Stimulated activated naive B cell treated with anti-CD40 and anti-IgM and Interleukin-4, amounts not matched to agents 10 μg/mL and 1 μg/mL and 100 μg/mL, for 72 hours (primary cell): ENCODE measurements around the gene NTSR1.
A peak's percentile ranks its signal among the peaks of the same experiment; 100 is the strongest.

Experiments used
- ATAC-seq, 2 donors: fragments of 150-1000 bp; cut with Tn5 transposase; replicated peaks; 2 replicates each; pipeline ENCODE4 v1.10.0; 2021; ENCODE audit warnings: moderate library complexity in 1 of 2
- DNase-seq: peaks from one replicate; pipeline ENCODE4 v3.0.0; 2021
- H3K27ac Mint-ChIP-seq: one replicate; pipeline ENCODE4 v1.8.0; 2022; ENCODE audit warnings: mild to moderate bottlenecking, mixed read lengths
- H3K27me3 Mint-ChIP-seq, 2 donors: one replicate each; pipeline ENCODE4 v1.8.0; 2022; ENCODE audit warnings: mixed read lengths in 2 of 2
- H3K36me3 Mint-ChIP-seq, 2 donors: one replicate each; pipeline ENCODE4 v1.8.0; 2022; ENCODE audit warnings: mixed read lengths in 2 of 2, mild to moderate bottlenecking in 1 of 2
- H3K4me1 Mint-ChIP-seq, 2 donors: one replicate each; pipeline ENCODE4 v1.8.0; 2022; ENCODE audit warnings: mixed read lengths in 2 of 2, mild to moderate bottlenecking in 1 of 2
- H3K4me3 Mint-ChIP-seq, 2 donors: one replicate each; pipeline ENCODE4 v1.8.0; 2022; ENCODE audit warnings: mild to moderate bottlenecking in 2 of 2, mixed read lengths in 2 of 2, moderate library complexity in 1 of 2
- H3K9me3 Mint-ChIP-seq, 2 donors: one replicate each; pipeline ENCODE4 v1.8.0; 2022; ENCODE audit warnings: mixed read lengths in 2 of 2, mild to moderate bottlenecking in 1 of 2

The NTSR1 gene

GRCh38 chr20:62784497-62784896 lies 75.9 kb downstream of the NTSR1 start:
- ATAC-seq (no peak), DNase-seq (no peak)
- H3K27me3 Mint-ChIP-seq, result no peaks in the 10 kb centered on the region
- H3K36me3 Mint-ChIP-seq, result no peaks in the 10 kb centered on the region
- no peak overlapping the region for H3K4me3 Mint-ChIP-seq
- no peak overlapping the region for H3K27ac Mint-ChIP-seq
- H3K9me3 Mint-ChIP-seq, result peaks cover 0 to 4% of the 10 kb centered on the region in 2 donors
- peaks cover 6 to 12% of the 10 kb centered on the region in 2 donors for H3K4me1 Mint-ChIP-seq

- Mint-ChIP-seq H3K4me3 (no peak overlapping the region), H3K27me3 (no peaks in the 10 kb centered on the region), H3K36me3 (no peaks in the 10 kb centered on the region), H3K27ac (no peak overlapping the region), H3K9me3 (peaks cover 0 to 4% of the 10 kb centered on the region in 2 donors), H3K4me1 (peaks cover 6 to 12% of the 10 kb centered on the region in 2 donors)
- ATAC-seq (no peak), DNase-seq (no peak)
These were observed 76.8 kb downstream of the NTSR1 start for GRCh38 chr20:62785393-62785792.

- ATAC-seq (no peak), DNase-seq (no peak)
- H3K9me3 Mint-ChIP-seq, result peaks cover 0 to 4% of the 10 kb centered on the region in 2 donors
- no peak overlapping the region for H3K27ac Mint-ChIP-seq
- H3K4me3 Mint-ChIP-seq, result no peak overlapping the region
- no peaks in the 10 kb centered on the region for H3K36me3 Mint-ChIP-seq
- H3K4me1 Mint-ChIP-seq, result peaks cover 7 to 12% of the 10 kb centered on the region in 2 donors
- H3K27me3 Mint-ChIP-seq, result no peaks in the 10 kb centered on the region
These were observed 77.5 kb downstream of the NTSR1 start for GRCh38 chr20:62786157-62786556.

GRCh38 chr20:62787321-62787720 lies 78.7 kb downstream of the NTSR1 start:
- Mint-ChIP-seq H3K4me1 (peaks cover 14 to 17% of the 10 kb centered on the region in 2 donors), H3K9me3 (peaks cover 0 to 4% of the 10 kb centered on the region in 2 donors), H3K27ac (peak overlapping the region; percentile 51), H3K27me3 (no peaks in the 10 kb centered on the region), H3K4me3 (no peak overlapping the region), H3K36me3 (no peaks in the 10 kb centered on the region)
- DNase-seq (no peak), ATAC-seq (no peak)

GRCh38 chr20:62787866-62788265 lies 79.2 kb downstream of the NTSR1 start:
- Mint-ChIP-seq H3K36me3 (no peaks in the 10 kb centered on the region), H3K27me3 (no peaks in the 10 kb centered on the region), H3K4me3 (no peak overlapping the region), H3K27ac (peak overlapping the region; percentile 43), H3K4me1 (peaks cover 15 to 17% of the 10 kb centered on the region in 2 donors), H3K9me3 (peaks cover 0 to 4% of the 10 kb centered on the region in 2 donors)
- ATAC-seq (no peak), DNase-seq (no peak)

GRCh38 chr20:62788607-62789006 lies 80.0 kb downstream of the NTSR1 start:
- no peak overlapping the region for H3K27ac Mint-ChIP-seq

GRCh38 chr20:62790075-62790474 lies 81.4 kb downstream of the NTSR1 start:
- DNase-seq, result no peak

More at GRCh38 chr20:62788607-62789006, 80.0 kb downstream of the NTSR1 start:
- no peaks in the 10 kb centered on the region for H3K36me3 Mint-ChIP-seq
- H3K9me3 Mint-ChIP-seq, result peaks cover 0 to 4% of the 10 kb centered on the region in 2 donors
- DNase-seq (no peak), ATAC-seq (no peak)
- H3K27me3 Mint-ChIP-seq, result no peaks in the 10 kb centered on the region
- H3K4me1 Mint-ChIP-seq, result peaks cover 19 to 25% of the 10 kb centered on the region in 2 donors
- H3K4me3 Mint-ChIP-seq, result no peak overlapping the region

GRCh38 chr20:62791301-62792181 lies 82.9 kb downstream of the NTSR1 start:
- Mint-ChIP-seq H3K27me3 (no peaks in the 10 kb centered on the region), H3K4me3 (no peak overlapping the region), H3K9me3 (peaks cover 0 to 4% of the 10 kb centered on the region in 2 donors), H3K27ac (no peak overlapping the region), H3K4me1 (peaks cover 26 to 45% of the 10 kb centered on the region in 2 donors), H3K36me3 (no peaks in the 10 kb centered on the region)
- DNase-seq (peak; percentile 73), ATAC-seq (peak; percentile 23 to 35)

More at GRCh38 chr20:62790075-62790474, 81.4 kb downstream of the NTSR1 start:
- Mint-ChIP-seq H3K9me3 (peaks cover 0 to 4% of the 10 kb centered on the region in 2 donors), H3K4me1 (peaks cover 25 to 34% of the 10 kb centered on the region in 2 donors), H3K27me3 (no peaks in the 10 kb centered on the region), H3K27ac (no peak overlapping the region), H3K36me3 (no peaks in the 10 kb centered on the region), H3K4me3 (no peak overlapping the region)
- no peak for ATAC-seq

GRCh38 chr20:62792182-62792939 lies 83.7 kb downstream of the NTSR1 start:
- no peak overlapping the region for H3K4me3 Mint-ChIP-seq
- peaks cover 0 to 4% of the 10 kb centered on the region in 2 donors for H3K9me3 Mint-ChIP-seq
- H3K4me1 Mint-ChIP-seq, result peaks cover 27 to 48% of the 10 kb centered on the region in 2 donors
- no peaks in the 10 kb centered on the region for H3K36me3 Mint-ChIP-seq
- H3K27ac Mint-ChIP-seq, result no peak overlapping the region
- no peak for DNase-seq
- no peak for ATAC-seq
- no peaks in the 10 kb centered on the region for H3K27me3 Mint-ChIP-seq

GRCh38 chr20:62792940-62793756 lies 84.5 kb downstream of the NTSR1 start:
- H3K27me3 Mint-ChIP-seq, result no peaks in the 10 kb centered on the region
- H3K27ac Mint-ChIP-seq, result peak overlapping the region; percentile 91
- peaks cover 3 to 5% of the 10 kb centered on the region in 2 donors for H3K36me3 Mint-ChIP-seq
- ATAC-seq, result no peak
- H3K9me3 Mint-ChIP-seq, result no peaks in the 10 kb centered on the region
- peaks cover 29 to 53% of the 10 kb centered on the region in 2 donors for H3K4me1 Mint-ChIP-seq
- H3K4me3 Mint-ChIP-seq, result peak overlapping the region; percentile 63 to 71
- DNase-seq, result no peak

GRCh38 chr20:62793757-62794006 lies 85.0 kb downstream of the NTSR1 start:
- Mint-ChIP-seq H3K4me3 (peak overlapping the region; percentile 63 to 71), H3K36me3 (peaks cover 4 to 11% of the 10 kb centered on the region in 2 donors), H3K9me3 (no peaks in the 10 kb centered on the region), H3K27me3 (no peaks in the 10 kb centered on the region), H3K4me1 (peaks cover 34 to 57% of the 10 kb centered on the region in 2 donors), H3K27ac (peak overlapping the region; percentile 91)
- ATAC-seq, result no peak
- no peak for DNase-seq

- ATAC-seq (peak; percentile 79 to 80), DNase-seq (peak; percentile 97)
- no peaks in the 10 kb centered on the region for H3K9me3 Mint-ChIP-seq
- H3K4me3 Mint-ChIP-seq, result peak overlapping the region; percentile 84 to 88
- H3K36me3 Mint-ChIP-seq, result peaks cover 6 to 15% of the 10 kb centered on the region in 2 donors
- peak overlapping the region; percentile 91 for H3K27ac Mint-ChIP-seq
- no peaks in the 10 kb centered on the region for H3K27me3 Mint-ChIP-seq
- H3K4me1 Mint-ChIP-seq, result peaks cover 36 to 60% of the 10 kb centered on the region in 2 donors
These were observed 85.5 kb downstream of the NTSR1 start for GRCh38 chr20:62794007-62794724.

GRCh38 chr20:62795023-62795761 lies 86.6 kb downstream of the NTSR1 start:
- Mint-ChIP-seq H3K4me3 (peak overlapping the region; percentile 84 to 88), H3K27ac (peak overlapping the region; percentile 92), H3K4me1 (peaks cover 36 to 61% of the 10 kb centered on the region in 2 donors), H3K27me3 (no peaks in the 10 kb centered on the region), H3K36me3 (peaks cover 14 to 23% of the 10 kb centered on the region in 2 donors), H3K9me3 (no peaks in the 10 kb centered on the region)
- ATAC-seq, result peak in 1 of 2 donors; percentile 5
- peak; percentile 43 for DNase-seq
